Measurements from ENCODE around the gene NCAM1.

Gene NCAM1

DNA sequence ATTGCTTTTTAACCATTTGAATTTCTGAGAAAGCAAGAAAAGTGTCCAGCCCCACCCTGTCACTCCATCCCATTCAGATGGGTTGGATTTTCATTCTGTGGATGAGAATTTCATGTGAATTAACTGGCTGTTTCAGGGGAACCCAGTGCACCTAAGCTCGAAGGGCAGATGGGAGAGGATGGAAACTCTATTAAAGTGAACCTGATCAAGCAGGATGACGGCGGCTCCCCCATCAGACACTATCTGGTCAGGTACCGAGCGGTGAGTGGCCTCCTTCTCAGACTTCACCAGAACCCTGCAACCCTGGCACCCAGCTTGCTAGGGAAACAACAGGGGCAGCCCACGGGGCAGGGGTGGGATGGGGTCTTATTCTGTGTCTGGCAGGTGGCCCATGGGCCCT lies 294.5 kb downstream of the NCAM1 start:
- DNase-seq (ENCODE audit: low spot score), result no peak

GRCh38 chr11:113256431-113257202 lies 295.4 kb downstream of the NCAM1 start:
- DNase-seq (ENCODE audit: low spot score), result no peak

GRCh38 chr11:113260096-113260425 lies 298.8 kb downstream of the NCAM1 start:
- DNase-seq (ENCODE audit: low spot score), result no peak

DNA sequence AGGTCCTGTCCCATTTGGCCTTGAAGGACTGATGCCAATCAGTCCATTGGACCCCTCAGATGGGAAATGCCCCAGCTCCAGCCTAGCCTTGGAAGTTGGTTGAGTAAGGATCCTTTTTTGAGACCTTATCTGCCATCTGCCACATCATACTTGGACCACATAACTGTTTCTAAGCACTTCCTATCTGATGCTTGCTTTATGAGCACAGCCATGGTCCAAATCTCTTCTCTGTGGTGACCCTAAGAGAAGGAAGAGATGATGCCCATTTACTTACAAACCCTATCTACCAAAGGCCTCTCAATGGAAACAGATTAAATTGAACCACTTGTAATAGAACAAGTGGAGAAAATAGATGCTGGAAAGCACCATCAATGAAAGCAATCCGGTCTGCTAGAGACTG lies 299.3 kb downstream of the NCAM1 start:
- no peak for DNase-seq (ENCODE audit: low spot score)

- no peak for DNase-seq (ENCODE audit: low spot score)
These were observed 300.7 kb downstream of the NCAM1 start for GRCh38 chr11:113261709-113262475.

GRCh38 chr11:113262594-113262993 lies 301.4 kb downstream of the NCAM1 start:
- peak; percentile 16 for DNase-seq (ENCODE audit: low spot score)

GRCh38 chr11:113263458-113264259 lies 302.4 kb downstream of the NCAM1 start:
- DNase-seq (ENCODE audit: low spot score), result no peak

GRCh38 chr11:113265362-113265761 lies 304.1 kb downstream of the NCAM1 start:
- DNase-seq (ENCODE audit: low spot score), result no peak

GRCh38 chr11:113267493-113267892 lies 306.3 kb downstream of the NCAM1 start:
- no peak for DNase-seq (ENCODE audit: low spot score)

DNA sequence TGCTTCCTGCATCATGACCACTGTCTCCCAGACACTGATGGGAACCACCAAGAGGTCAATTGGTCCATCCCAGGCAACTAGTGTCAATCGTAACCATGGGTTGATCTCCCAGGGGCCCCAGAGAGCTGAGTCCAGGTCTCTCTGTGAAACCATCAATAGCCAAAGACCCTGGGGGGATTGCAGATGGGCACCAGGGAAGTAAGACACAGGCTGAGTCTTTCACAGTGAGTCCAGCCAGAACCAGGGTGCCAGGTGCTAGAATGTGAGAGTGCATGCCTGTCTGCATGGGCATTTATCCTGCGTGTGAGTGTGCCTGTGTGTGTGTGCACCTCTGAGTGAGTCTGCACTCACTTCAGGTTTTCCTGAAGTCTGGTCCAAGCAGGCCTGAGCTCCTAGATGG lies 307.9 kb downstream of the NCAM1 start:
- DNase-seq (ENCODE audit: low spot score), result no peak

DNA sequence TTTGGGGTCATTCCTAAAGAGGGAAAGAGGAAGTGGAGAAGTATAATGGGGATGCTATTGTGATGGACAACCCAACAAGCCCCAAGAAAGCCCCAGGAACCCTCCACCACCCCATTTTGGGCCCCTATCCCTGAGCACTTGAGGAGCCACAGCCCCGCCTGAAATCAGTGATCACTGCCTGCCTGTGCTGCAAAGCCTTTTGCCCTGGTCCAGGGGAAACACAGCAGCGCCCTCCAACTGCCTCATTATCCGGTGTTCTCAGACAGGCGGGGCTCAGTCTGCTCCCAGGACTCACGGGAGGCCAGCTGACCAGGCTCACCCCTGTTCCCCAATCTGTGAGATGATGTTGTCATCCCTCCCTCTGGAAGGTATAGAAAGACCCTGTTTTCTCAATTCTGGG lies 308.4 kb downstream of the NCAM1 start:
- no peak for DNase-seq (ENCODE audit: low spot score)

DNA sequence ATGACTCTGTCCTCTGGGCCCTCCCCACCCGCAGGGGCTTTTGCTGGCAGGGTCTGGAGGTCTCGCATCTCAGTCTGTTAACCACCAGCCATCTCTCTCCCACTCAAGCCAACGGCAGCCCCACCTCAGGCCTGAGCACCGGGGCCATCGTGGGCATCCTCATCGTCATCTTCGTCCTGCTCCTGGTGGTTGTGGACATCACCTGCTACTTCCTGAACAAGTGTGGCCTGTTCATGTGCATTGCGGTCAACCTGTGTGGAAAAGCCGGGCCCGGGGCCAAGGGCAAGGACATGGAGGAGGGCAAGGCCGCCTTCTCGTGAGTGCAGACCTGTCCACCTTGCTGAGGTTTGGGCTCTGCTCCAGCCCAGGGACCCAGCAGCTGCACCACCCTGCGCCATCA lies 308.9 kb downstream of the NCAM1 start:
- no peak for DNase-seq (ENCODE audit: low spot score)

GRCh38 chr11:113271551-113272245 lies 310.5 kb downstream of the NCAM1 start:
- no peak for DNase-seq (ENCODE audit: low spot score)

DNA sequence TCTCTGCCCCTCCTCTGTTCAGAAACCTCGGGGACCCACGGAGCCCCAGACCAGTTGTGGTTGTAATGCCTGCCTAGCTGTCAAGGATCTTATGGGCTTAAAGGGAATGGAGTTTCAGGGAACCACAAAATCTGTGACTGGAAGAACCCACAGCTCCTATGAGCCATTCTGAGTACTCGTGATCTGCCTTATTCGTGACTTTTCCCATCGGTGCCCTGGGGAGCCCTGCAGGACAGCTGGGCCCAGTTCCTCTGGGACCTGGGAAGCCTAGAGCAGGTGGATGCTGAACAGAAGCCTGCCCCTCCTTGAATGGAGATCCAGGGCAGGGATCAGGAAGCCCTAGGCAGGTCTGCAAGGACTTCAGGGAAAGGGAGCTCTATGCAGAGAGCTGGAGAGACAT lies 311.1 kb downstream of the NCAM1 start:
- no peak for DNase-seq (ENCODE audit: low spot score)

DNA sequence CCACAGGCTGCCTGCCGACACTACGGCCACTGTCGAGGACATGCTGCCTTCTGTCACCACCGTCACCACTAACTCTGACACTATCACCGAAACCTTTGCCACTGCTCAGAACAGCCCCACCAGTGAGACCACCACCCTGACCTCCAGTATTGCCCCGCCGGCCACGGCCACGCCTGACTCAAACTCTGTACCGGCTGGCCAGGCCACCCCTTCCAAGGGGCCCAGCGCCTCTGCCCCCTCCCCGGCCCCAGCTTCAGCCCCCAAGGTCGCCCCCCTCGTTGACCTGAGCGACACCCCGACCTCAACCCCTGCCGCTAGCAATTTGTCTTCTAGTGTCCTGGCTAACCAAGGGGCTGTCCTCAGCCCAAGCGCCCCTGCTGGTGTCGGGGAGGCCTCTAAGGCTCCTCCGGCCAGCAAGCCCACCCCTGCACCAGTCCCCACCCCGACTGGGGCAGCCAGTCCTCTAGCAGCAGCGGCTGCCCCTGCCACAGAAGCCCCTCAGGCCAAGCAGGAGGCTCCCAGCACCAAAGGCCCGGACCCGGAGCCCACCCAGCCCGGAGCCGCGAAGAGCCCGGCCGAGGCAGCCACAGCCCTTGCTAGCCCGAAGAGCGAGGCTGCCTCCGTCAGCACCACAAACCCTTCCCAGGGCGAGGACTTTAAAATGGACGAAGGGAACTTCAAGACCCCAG lies 311.9 kb downstream of the NCAM1 start:
- DNase-seq (ENCODE audit: low spot score), result no peak

DNA sequence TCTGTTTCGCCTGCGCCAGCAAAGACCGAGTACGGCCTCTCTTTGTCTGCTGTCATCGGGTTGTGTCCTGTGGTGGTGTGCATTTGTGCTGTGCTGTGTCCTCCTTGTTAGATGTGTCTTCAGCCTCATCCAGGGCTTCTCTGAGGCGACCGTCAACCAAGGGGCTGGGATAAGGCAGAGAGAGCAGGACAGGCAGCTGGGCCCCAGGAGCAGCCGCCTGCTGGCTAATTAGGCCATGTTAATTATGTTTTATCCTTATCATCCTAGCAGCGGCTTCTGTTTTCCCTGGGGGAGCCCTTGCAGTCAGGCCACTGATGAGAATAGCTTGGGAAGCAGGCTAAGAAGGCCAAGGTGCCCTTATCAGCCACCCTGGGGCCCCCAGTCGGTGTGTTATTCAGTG lies 312.5 kb downstream of the NCAM1 start:
- DNase-seq (ENCODE audit: low spot score), result no peak

DNA sequence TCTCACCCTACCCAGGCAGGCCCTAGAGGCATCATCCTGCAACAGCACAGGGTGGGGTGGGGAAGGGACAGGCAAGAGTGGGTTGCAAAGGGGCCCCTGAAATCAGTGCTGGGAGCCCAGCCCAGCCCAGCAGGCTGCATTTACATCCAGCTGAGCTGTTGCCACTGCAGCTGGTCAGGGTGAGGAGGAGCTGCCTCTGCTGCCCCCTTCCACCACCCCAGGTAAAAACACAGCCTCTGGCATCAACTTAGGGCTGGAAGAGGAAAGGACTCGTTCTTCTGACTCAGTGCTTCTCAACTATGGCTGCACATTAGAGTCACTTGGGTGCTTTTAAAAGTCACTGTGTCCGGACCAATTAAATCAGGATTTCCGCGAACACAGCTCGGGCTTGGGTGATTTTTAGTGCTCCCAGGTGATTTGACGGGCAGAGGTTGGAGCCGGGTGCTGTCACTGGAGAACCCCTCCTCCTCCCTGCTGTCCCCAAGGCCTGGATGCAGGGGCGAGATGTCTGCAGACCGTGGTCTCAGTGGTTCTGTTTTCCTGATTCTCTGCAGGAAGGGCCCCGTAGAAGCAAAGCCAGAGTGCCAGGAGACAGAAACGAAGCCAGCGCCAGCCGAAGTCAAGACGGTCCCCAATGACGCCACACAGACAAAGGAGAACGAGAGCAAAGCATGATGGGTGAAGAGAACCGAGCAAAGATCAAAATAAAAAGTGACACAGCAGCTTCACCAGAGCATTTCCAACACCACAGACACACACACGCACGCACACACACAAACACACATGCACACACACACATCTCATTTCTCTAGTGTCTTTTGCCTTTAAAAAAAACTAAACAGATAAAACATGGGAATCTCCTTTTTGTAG lies 313.7 kb downstream of the NCAM1 start:
- DNase-seq (ENCODE audit: low spot score), result no peak

DNA sequence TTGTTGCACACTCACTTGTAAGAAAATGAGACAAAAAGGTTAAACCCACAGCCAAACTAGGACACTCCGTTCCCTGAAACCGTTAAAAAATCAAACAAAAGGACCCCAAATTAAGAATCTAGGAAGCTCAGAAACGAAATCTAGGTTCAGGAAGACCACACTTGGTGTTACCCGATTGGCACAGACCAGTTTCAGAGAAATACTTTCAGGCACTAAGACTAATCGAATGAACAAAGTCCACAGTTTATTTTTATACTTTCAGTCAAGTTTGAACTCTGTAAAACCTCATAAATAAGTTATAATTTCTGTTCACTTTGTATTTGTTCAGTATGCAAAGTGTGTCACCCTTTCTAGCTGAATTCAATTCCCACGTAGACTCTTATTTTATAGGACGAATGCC lies 314.4 kb downstream of the NCAM1 start:
- no peak for DNase-seq (ENCODE audit: low spot score)

DNA sequence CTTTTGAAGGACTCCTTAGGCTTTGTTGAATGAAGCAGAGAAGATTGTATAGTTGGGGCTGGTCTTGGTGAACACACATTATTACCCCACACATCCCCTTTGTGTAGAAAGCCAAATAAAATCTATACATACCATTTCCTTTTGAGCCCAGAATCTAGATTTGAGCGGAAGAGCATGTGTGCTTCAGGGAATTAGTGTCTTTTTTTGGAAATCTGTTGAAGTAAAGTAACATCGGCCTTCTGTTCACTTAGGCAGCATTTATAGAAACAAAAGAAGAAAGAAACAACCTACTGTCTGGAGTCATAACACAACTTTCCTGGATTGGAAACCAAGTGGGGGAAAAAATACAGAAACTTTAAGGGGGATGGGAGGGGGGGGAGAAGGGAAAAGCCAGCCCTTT lies 315.2 kb downstream of the NCAM1 start:
- no peak for DNase-seq (ENCODE audit: low spot score)

DNA sequence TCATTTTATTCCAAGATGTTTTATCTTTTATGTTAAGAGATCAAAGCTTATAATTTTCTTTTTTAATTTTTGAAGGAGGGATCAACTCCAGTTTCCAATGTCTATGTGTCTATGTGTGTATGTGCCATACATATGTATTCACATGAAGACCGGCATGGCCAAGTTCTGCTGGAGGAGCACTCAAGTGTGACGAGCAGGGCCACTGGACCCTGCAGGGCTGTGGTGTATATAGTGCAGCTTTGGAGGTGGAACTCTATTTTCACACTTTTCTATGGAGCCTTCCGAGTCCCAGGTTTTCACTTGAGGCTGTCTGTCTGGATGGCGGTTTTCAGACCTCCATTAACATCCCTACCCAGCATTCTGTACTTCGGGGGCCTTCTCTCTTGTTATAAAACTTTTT lies 316.7 kb downstream of the NCAM1 start:
- no peak for DNase-seq (ENCODE audit: low spot score)

GRCh38 chr11:113278481-113278880 lies 317.3 kb downstream of the NCAM1 start:
- no peak for DNase-seq (ENCODE audit: low spot score)

Data from germinal center (tissue), 1 donor.